K562 (cell line): ENCODE data around the gene CELA1. TPM values are rescaled to one million over a fixed set of nuclear protein-coding genes. Genes with fewer than 3 reads are reported as not detected.

ENCODE experiments used
- ARNT ChIP-seq, 2 experiments: fragments of 450-650 bp; IDR thresholded peaks; 2 replicates each; pipeline ENCODE4 v1.6.1; 2016; ENCODE audit warnings: mild to moderate bottlenecking in 1 of 2
- CHCHD3 ChIP-seq: fragments of 250-450 bp; sonication (Bioruptor Pico); IDR thresholded peaks from 2 replicates; pipeline ENCODE4 v2.1.2; 2022; ENCODE audit warnings: mild to moderate bottlenecking
- ETS1 ChIP-seq: conservative IDR thresholded peaks from 2 replicates; pipeline ENCODE4 v1.6.1; 2011; ENCODE audit warnings: low read depth, mild to moderate bottlenecking, low read length; ENCODE audit not compliant: control insufficient read depth
- GABPB1 ChIP-seq: sonication (generic); formaldehyde crosslinking; IDR thresholded peaks from 2 replicates; pipeline ENCODE4 v1.8.0; 2022; ENCODE audit warnings: mild to moderate bottlenecking, missing genetic modification reagents
- HOXB6 ChIP-seq: fragments of 250-450 bp; sonication (Bioruptor Pico); IDR thresholded peaks from 2 replicates; pipeline ENCODE4 v1.5.1; 2022; ENCODE audit warnings: mild to moderate bottlenecking, borderline replicate concordance
- JUND ChIP-seq, 2 experiments: IDR thresholded peaks; 2 replicates in 1 of 2; 3 replicates in 1 of 2; pipeline ENCODE4 v1.6.1; 2011; ENCODE audit warnings: borderline replicate concordance in 2 of 2, low read depth in 2 of 2, low read length in 2 of 2, improper control_type of control experiment in 1 of 2, missing biosample characterization in 1 of 2, missing genetic modification characterization in 1 of 2, missing genetic modification reagents in 1 of 2
- TBL1XR1 ChIP-seq, 2 experiments: IDR thresholded peaks; 2 replicates each; pipeline ENCODE4 v1.6.1; 2012; ENCODE audit warnings: improper control_type of control experiment in 2 of 2, low read length in 2 of 2, mild to moderate bottlenecking in 1 of 2
- ZBTB40 ChIP-seq, 2 experiments: fragments of 450-650 bp in 1 of 2; sonication (generic) in 1 of 2; formaldehyde crosslinking in 1 of 2; IDR thresholded peaks; 2 replicates each; pipeline versions ENCODE4 v1.7.1 to v1.9.0; 2016 to 2022; ENCODE audit warnings: inconsistent platforms in 1 of 2, mild to moderate bottlenecking in 1 of 2, missing genetic modification reagents in 1 of 2
- ZC3H4 ChIP-seq: sonication (generic); formaldehyde crosslinking; IDR thresholded peaks from 2 replicates; pipeline ENCODE4 v1.9.0; 2021; ENCODE audit warnings: missing genetic modification reagents, borderline replicate concordance
- ZKSCAN3 ChIP-seq: fragments of 250-450 bp; sonication (Bioruptor Pico); IDR thresholded peaks from 2 replicates; pipeline ENCODE4 v1.4.0; 2020
- ZNF280B ChIP-seq: fragments of 250-450 bp; sonication (Bioruptor Pico); IDR thresholded peaks from 2 replicates; pipeline ENCODE4 v1.5.1; 2021; ENCODE audit warnings: mild to moderate bottlenecking
- ZNF586 ChIP-seq: fragments of 450-650 bp; formaldehyde crosslinking; conservative IDR thresholded peaks from 2 replicates; pipeline ENCODE4 v1.4.0; 2020; ENCODE audit warnings: mild to moderate bottlenecking, moderate library complexity
- polyA plus RNA-seq, 8 experiments: library from polyadenylated mRNA; depleted of rRNA in 4 of 8; stranded (reverse) in 5 of 8; unstranded in 3 of 8; fragments of >200 nt; fragmentation: Nextera tagmentation in 2 of 8; fragmentation: Illumina TruSeq in 1 of 8; extraction: Ambion mirVana in 2 of 8; extraction: Trizol in 1 of 8; gene quantifications; 2 replicates each; pipeline versions ENCODE4 v1.2.1 to v1.2.3, GENCODE V29; 2011 to 2014; ENCODE audit warnings: inconsistent platforms in 1 of 8, missing spikeins in 1 of 8
- total RNA-seq, 7 experiments: library from RNA; depleted of rRNA in 6 of 7; stranded (reverse); fragments of >200 nt in 6 of 7; fragmentation: Illumina TruSeq in 2 of 7; extraction: Trizol in 2 of 7; gene quantifications; 2 replicates each; pipeline versions ENCODE4 v1.2.1 to v1.2.3, GENCODE V29; 2011 to 2021; ENCODE audit warnings: low replicate concordance in 1 of 7
- TF ChIP-seq, protein P1 (sequence below): fragments of 450-650 bp; IDR thresholded peaks from 2 replicates; pipeline ENCODE4 v1.6.1; 2016; ENCODE audit warnings: low read depth, mild to moderate bottlenecking, moderate library complexity

The CELA1 gene
- total and polyA plus RNA-seq, 9 of the 15 experiments (the other 6 are each of a cell fraction or from before 2014, with no cell fraction given), result 0.06 to 0.27 (median 0.22) TPM; not detected in 6

DNA sequence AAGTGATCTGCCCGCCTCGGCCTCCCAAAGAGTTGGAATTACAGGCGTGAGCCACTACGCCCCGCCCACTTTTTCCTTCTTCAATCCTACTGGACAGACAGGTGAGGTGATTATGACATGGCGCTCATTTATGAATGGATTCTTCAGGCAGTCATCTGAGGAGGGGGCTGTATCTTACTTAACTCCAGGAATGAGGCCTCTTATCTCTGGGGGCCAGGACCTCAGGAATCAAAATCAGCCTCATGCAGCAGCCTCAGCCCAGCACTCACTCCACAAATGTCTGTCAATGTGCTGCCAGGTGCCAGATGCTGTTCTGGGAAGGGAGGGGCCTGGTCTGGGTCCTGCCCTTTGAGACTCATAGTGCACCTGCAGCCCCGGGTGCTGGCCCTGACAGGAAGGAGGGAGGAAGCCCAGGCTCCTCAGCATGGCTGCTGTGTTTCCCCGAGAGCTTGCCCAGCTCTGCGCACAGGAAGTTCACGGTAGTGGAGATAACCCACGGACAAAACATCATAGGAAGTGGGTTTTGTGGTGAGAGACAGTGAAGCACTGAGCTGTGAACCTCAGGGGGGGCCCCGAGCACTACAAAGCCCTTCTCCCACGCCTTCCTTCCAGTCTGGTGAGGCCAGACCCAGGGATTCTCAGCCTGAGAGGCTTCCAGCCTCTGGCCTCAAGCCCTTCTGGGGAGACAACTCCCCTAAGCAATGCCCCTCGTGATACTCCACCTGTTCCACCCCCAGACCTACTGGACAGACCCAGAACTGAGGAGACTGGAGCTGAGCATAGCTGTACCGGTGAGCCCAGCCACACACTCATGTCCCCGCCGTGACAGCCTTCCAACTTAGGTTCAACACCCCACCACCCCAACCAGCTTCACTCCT is 22.4 kb upstream of the CELA1 start (continued):
- TF ChIP-seq TBL1XR1 (IDR thresholded peaks at IDR 0.05; ENCODE audit: low read length in 2 of 2) (peak in 1 of 2 experiments; percentile 55; a peak in 2 of 4 replicates), CHCHD3 (CRISPR knock-in tag) (no peak), ZKSCAN3 (no peak), ZNF586 (CRISPR knock-in tag) (no peak), JUND (IDR thresholded peaks at IDR 0.05; ENCODE audit: borderline replicate concordance, low read depth, low read length) (no peak), JUND (tag; IDR thresholded peaks at IDR 0.05; ENCODE audit: borderline replicate concordance, low read depth, low read length) (no peak), GABPB1 (CRISPR knock-in tag) (0 out of 2 replicates have a peak, but pooled peaks have one; percentile 33), ZC3H4 (CRISPR knock-in tag) (no peak), ARNT (IDR thresholded peaks at IDR 0.05) (no peak), ZNF280B (CRISPR knock-in tag) (no peak), ZBTB40 (IDR thresholded peaks at IDR 0.05) (peak; percentile 59), ZBTB40 (CRISPR knock-in tag; IDR thresholded peaks at IDR 0.05) (no peak), ETS1 (peak; percentile 66; the same call in 1 of the 2 replicates), HOXB6 (CRISPR knock-in tag) (no peak)
- TF ChIP-seq, protein P1, sequence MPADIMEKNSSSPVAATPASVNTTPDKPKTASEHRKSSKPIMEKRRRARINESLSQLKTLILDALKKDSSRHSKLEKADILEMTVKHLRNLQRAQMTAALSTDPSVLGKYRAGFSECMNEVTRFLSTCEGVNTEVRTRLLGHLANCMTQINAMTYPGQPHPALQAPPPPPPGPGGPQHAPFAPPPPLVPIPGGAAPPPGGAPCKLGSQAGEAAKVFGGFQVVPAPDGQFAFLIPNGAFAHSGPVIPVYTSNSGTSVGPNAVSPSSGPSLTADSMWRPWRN, result peak; percentile 81
